ENCODE results near the gene ABHD2.

GRCh38 chr15:89072277-89072869 is 15.9 kb upstream of the ABHD2 start:
- no peak for TF ChIP-seq ZNF24 (tag by site-specific recombination; IDR thresholded peaks at IDR 0.05)
- no peak for TF ChIP-seq CTCF (tag by site-specific recombination; IDR thresholded peaks at IDR 0.05)
- TF ChIP-seq, protein P1, sequence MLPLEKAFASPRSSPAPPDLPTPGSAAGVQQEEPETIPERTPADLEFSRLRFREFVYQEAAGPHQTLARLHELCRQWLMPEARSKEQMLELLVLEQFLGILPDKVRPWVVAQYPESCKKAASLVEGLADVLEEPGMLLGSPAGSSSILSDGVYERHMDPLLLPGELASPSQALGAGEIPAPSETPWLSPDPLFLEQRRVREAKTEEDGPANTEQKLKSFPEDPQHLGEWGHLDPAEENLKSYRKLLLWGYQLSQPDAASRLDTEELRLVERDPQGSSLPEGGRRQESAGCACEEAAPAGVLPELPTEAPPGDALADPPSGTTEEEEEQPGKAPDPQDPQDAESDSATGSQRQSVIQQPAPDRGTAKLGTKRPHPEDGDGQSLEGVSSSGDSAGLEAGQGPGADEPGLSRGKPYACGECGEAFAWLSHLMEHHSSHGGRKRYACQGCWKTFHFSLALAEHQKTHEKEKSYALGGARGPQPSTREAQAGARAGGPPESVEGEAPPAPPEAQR (tag by site-specific recombination; IDR thresholded peaks at IDR 0.05), result no peak

All from HEK293 (cell line).